ENCODE data around the gene CERS6.
"Not testable (repeated sequence)": the region's sequence is repeated elsewhere in the genome, so short reads cannot be mapped to it uniquely, and the experiment has no call there.

CERS6 gene

DNA sequence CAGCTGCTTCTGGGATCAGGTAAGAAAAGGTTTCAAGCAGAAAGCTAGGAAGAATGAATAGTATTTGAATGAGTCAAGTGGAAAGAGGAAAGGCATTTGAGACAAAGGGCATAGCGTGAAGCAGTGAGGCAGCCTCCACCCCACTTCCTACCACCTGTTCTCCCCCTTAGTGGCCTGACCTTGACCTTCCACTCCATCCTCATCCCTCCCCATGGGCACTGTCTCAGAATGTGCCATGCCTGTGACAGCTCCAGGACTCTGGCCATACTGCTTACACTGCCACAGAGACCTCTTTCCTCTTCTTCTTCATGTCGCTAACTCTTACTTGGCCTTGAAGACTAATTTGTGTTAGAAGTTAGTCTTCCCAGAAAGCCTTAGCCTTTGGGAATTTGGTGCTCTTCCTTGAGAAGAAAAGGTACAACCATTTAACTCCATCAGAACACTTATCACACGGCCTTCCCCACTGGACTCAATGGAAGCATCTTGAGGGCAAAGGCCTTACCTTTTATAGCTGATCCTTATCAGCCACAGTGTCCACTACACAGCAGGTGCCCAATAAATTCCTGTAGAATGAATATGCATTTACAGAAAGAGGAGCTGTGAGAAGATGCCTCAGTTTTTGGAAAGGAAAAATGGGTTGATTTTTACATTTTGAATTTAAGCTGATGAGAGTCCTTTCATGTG is 331.2 kb downstream of the CERS6 start:
- no peak for DNase-seq

DNA sequence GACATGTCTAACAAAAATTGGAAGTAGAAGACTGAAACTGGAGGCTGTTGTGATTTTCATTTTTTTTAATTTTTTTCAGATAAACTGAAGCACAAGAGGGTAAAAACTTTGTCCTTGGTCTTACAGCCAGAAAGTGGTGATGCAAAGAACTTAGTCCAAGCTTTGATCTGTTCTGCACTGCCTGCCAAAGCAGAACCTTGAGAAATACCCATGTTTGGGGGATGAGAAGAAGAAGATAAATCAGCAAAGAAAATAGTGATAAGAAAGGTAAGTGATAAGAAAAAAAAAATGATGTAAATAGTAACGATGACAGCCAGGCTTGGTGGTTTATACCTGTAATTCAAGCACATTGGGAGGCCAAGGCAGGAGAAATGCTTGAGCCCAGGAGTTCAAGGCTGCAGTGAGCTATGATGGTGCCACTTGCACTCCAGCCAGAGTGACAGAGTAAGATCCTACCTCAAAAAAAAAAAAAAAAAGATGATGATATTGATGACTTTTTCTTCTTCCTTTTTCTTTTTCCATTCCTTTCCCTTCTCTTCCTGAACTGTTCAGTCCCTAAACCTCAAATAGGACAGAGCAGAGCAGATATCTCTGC is 331.8 kb downstream of the CERS6 start:
- no peak for DNase-seq

DNA sequence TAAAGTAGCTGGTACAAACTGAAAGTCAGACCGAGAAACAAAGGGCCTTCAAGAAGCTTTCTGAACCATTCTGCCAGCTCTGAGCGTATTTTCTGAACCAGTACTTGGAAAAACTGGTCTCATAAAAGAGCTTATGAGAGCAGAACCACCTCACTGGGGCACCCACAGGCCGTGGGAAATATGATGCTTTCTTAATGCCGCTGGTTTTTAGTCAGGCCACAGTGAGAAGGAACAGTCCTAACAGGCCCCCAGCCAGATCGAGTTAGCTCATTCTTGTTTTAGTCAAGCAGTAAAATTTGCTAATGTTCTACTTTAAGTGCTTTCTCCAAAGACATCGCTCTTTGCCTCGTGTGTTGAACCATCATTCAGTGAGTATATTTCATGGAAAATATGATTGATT is 333.7 kb downstream of the CERS6 start:
- DNase-seq = no peak

DNA sequence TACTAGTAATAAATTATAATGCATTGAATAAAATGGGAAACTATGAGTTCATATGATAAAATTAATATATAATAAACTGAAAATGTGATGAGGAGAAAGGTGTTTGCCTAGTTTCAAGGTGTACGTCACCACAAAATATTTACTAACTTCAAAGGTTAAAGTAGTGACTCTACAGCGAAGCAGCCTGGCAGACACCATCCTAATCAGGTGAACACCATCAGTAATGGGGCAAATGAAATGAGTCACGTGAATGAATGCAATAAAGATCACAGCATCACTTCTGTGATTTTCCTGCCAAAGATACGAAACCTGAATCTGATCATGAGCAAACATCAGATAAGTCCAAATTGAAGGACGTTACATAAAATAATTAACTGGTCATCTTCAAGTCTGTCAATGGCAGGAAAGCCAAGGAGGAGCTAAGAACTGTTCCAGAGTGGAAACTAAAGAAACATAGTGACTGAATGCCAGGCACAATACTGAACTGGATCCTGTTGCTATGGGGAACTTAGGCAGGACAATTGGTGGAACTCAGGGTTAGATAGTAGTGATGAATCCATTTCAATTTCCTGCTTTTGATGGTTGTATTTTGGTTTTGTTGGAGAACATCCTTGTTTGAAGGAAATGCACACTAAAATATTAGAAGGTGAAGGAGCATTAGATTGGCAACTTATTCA is 334.3 kb downstream of the CERS6 start:
- DNase-seq = no peak

GRCh38 chr2:168791140-168791539 is 335.1 kb downstream of the CERS6 start:
- DNase-seq = not testable (repeated sequence)

- no peak for DNase-seq
Measured at GRCh38 chr2:168793596-168793995, 337.5 kb downstream of the CERS6 start.

DNA sequence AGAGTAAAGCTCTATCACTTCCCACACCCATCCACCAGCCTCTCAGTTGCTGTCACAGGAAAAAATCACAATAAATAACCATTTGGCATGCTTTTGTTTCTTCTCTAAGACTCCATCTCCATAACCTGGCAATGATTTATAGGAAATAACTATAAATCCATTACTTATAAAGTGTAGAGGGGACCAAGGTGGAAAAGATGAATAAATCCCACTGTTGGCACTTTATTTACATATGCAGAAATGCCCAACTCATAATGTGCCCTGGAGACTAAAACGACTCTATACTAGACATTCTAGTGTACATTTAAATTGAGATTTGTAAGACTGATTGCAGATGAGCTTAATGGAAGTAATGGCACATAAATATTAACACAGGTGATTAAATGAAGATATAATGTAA is 338.9 kb downstream of the CERS6 start:
- DNase-seq = no peak

GRCh38 chr2:168796090-168796577 is 340.1 kb downstream of the CERS6 start:
- no peak for DNase-seq

DNA sequence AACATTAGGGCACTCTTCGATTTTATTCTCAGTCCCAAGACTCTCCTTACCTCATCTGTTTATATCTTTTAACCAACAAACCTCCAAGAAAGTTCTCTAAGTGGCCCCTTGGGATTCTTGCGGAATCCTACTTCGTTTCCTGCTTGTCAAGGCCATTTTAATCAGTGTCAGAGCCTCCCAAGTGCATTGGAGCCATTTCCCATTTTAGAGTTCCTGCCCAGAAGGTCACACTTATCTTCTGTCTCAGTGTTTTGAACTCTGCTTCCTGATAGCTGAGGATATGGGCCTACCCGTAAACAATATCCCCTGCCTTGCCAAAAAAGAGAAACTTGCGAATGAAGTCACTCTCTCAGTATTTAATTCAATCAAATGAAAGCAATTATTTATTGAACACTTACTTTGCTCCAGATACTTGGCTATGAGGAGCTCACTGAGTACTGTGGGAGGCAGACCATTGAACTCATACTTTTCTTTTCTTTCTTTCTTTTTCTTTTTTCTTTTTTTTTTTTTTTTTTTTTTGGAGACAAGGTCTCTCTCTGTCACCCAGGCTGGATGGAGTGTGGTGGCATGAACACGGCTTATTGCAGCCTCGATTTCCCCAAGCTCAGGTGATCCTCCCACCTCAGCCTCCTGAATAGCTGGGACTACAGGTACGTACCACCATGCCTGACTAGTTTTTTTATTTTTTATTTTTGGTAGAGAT is 340.7 kb downstream of the CERS6 start:
- DNase-seq = no peak

GRCh38 chr2:168797286-168797655 is 341.2 kb downstream of the CERS6 start:
- DNase-seq = no peak

DNA sequence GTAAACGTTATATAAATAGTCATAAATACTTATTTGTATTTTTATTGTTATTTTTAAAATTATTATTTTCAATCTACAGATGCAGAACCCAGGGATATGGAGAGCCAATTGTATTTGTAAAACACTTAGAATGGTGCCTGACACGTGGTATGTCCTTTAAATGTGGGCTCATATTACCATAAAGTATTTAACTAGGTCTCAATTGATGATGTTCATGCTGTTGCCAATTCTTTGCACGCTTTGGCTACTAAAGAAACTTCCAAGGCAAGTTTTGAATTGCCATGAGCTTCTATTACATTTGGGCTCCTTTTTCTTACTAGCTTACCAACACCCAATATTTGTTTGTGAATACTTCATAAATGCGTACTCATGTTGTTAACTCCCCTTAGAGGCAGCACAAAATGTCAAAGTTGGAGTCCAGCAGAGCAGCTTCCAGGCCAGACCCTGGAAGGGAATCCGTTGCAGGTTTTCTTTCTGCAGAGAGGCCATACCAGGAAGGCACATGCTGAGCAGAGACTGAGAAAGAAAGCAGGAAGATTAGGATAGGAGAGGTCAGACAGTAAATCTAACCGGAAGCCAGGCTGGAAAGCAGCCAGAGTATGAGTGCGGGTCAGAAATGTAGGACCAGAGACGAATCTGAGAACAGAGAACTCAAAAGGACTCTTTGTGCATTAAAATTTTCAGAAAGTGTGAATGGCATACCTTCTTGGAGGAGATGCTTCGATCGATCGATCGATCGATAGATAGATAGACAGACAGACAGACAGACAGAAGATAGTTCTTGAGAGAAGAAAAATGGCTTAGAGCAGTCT is 342.2 kb downstream of the CERS6 start:
- no peak for DNase-seq

GRCh38 chr2:168798888-168799410 is 342.9 kb downstream of the CERS6 start:
- DNase-seq = no peak

DNA sequence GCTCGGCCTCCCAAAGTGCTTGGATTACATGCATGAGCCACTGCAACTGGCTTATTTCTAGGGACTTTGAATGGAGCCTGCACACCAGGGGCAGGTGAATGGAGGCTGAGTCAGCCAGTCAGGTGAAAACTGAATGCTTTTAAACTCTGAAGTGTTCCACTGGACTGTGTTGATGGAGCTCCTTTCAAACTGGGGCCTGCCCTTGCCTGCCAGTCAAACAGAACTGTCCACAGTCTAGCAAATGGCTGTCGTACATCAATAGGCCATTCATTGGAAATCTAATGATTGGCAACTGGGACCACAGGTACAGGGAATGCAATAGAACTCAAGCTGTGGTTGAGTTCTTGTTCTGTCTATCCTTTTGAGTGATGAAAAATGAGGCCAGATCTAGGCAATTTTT is 345.4 kb downstream of the CERS6 start:
- DNase-seq = no peak

- DNase-seq = no peak
Measured at GRCh38 chr2:168801961-168802858, 346.1 kb downstream of the CERS6 start, which contains the start of gene NOSTRIN. NOSTRIN (plus strand) TSS chr2:168802637; CDS start chr2:168802647, 10 bp downstream.

- no peak for DNase-seq
Measured at GRCh38 chr2:168802859-168803725, 347.0 kb downstream of the CERS6 start.

DNA sequence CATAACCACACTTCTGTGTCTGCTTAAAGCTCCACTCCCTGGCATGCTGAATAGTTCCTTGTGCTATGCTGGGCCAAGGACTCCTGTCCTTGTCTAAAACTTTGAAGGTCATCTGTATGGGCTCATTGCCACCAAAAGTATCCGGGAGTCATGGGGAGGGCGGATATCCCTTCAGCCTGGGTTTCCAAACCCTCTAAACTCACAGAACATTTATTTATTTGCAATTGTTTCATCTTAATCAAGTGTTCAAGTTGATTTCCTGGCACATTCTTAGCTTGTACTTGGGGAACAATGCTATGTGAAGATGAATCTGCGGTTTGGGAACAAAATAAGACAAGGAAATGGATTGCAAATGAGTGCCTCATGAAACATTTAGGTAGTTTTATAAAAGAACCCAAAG is 348.1 kb downstream of the CERS6 start:
- no peak for DNase-seq

GRCh38 chr2:168805615-168806014 is 349.5 kb downstream of the CERS6 start:
- no peak for DNase-seq

DNA sequence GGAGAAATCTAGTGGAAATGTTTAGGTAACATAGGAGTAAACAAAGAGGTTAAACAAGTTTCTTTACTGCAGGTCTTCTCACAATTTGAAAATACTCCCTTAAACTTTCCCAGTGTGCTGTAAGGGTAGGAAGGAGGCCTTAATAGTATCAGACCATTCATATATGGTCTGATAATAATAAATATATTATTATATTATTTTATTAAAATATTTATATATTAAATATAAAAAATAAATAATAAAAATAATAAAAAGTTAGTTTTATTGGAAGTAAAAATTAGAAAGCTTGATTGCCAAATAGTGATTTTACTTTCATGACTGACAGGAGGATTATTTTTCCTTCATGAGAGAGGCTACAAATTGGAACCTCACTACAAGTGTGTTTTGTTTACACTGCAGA is 353.5 kb downstream of the CERS6 start:
- DNase-seq = no peak

DNA sequence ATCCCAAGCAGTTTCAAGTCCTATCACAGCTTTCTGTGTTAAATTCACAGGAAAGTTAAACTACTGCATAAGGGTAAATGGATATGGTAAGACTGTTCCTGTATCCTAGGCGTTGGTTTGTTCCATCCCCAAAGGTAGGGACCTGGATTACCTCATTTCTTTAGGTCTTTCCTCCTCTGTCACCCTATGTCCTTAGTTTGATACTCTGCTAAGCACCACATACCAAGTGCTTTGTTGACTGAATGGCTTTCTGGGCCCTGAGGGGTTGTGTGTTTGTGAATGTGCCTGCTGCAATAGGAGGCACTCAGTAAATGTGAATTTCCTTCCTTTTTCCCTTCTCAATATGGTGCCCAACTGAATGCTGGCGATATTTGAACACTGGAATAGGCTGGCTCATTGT is 354.2 kb downstream of the CERS6 start:
- DNase-seq = no peak

DNA sequence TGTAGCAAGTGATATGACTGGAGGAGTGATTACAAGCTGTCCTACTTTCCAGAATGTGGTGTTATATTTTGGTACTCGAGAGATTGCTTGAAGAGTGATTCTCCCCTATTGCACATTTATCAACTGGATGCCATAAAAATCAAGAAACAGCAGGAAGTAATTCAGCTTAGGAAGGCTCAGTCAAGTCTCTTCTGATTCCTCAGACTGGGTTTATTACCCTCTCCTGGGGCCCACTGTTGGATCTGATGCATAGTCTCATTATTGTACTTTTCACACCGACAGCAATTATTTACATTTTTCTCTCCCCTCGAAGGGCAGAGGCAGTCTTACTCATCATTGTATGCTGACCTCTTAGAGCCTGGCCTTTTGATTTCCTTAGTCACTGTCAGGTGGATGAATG is 355.6 kb downstream of the CERS6 start:
- no peak for DNase-seq
